Loucy (cell line): ENCODE measurements around the gene RIMBP2.

Source experiments
- H2AFZ ChIP-seq: fragments of 200-600 bp; sonication (generic); 2 replicates; pipeline ENCODE4 v1.6.0; 2016; ENCODE audit warnings: antibody characterized with exemption, mild to moderate bottlenecking, low read length, moderate library complexity
- H3F3A ChIP-seq: fragments of 200-600 bp; 2 replicates; pipeline ENCODE4 v1.6.0; 2016; ENCODE audit warnings: antibody characterized with exemption, low read depth, mild to moderate bottlenecking
- H3K27me3 ChIP-seq: fragments of 200-600 bp; sonication (generic); 2 replicates; pipeline ENCODE4 v1.6.1; 2014; ENCODE audit warnings: low read length, mild to moderate bottlenecking; ENCODE audit not compliant: insufficient read depth, poor library complexity, severe bottlenecking
- H3K36me3 ChIP-seq: fragments of 200-600 bp; sonication (generic); 2 replicates; pipeline ENCODE4 v1.6.1; 2016; ENCODE audit warnings: low read length; ENCODE audit not compliant: insufficient read depth
- H3K4me1 ChIP-seq: fragments of 200-600 bp; sonication (generic); 2 replicates; pipeline ENCODE4 v1.5.1; 2014; ENCODE audit warnings: low read length, mild to moderate bottlenecking; ENCODE audit not compliant: insufficient read depth, poor library complexity, severe bottlenecking
- H3K4me2 ChIP-seq: fragments of 200-600 bp; sonication (generic); 2 replicates; pipeline ENCODE4 v1.6.0; 2014; ENCODE audit warnings: antibody characterized with exemption, low read length, low read depth, mild to moderate bottlenecking; ENCODE audit not compliant: poor library complexity, severe bottlenecking
- H3K4me3 ChIP-seq: fragments of 200-600 bp; sonication (generic); 2 replicates; pipeline ENCODE4 v1.5.1; 2014; ENCODE audit warnings: low read length, mild to moderate bottlenecking, mixed read lengths; ENCODE audit not compliant: poor library complexity, severe bottlenecking
- H3K79me2 ChIP-seq: fragments of 200-600 bp; sonication (generic); 2 replicates; pipeline ENCODE4 v1.6.1; 2014; ENCODE audit warnings: low read length; ENCODE audit not compliant: insufficient read depth
- H3K9ac ChIP-seq: fragments of 200-600 bp; sonication (generic); 2 replicates; pipeline ENCODE4 v1.6.0; 2014; ENCODE audit warnings: mild to moderate bottlenecking, low read depth, low read length, moderate library complexity; ENCODE audit not compliant: poor library complexity, severe bottlenecking
- H3K9me2 ChIP-seq: fragments of 200-600 bp; sonication (generic); replicated peaks from 2 replicates; pipeline ENCODE4 v1.6.1; 2016; ENCODE audit warnings: low read depth, low read length, mixed read lengths
- H3K9me3 ChIP-seq: fragments of 200-600 bp; sonication (generic); 2 replicates; pipeline ENCODE4 v1.6.1; 2014; ENCODE audit warnings: mild to moderate bottlenecking, antibody characterized with exemption, low read length, low read depth; ENCODE audit not compliant: insufficient read depth
- H4K20me1 ChIP-seq: fragments of 200-600 bp; sonication (generic); 2 replicates; pipeline ENCODE4 v1.6.0; 2014; ENCODE audit warnings: antibody characterized with exemption, low read length, mild to moderate bottlenecking; ENCODE audit not compliant: insufficient read depth, poor library complexity, severe bottlenecking
- CTCF ChIP-seq: fragments of 200-600 bp; sonication (generic); conservative IDR thresholded peaks from 2 replicates; pipeline ENCODE4 v1.5.1; 2014; ENCODE audit warnings: mild to moderate bottlenecking, antibody characterized with exemption, low read length
- EZH2phosphoT487 ChIP-seq: fragments of 200-600 bp; IDR thresholded peaks from 2 replicates; pipeline ENCODE4 v1.6.1; 2018; ENCODE audit warnings: antibody characterized with exemption, mild to moderate bottlenecking, moderate library complexity, borderline replicate concordance

RIMBP2 gene

GRCh38 chr12:130603396-130603965 is 112.6 kb downstream of the RIMBP2 start:
- Histone ChIP-seq H3F3A (no peaks in the 10 kb centered on the region), H3K79me2 (no peaks in the 10 kb centered on the region), H4K20me1 (no peaks in the 10 kb centered on the region), H3K27me3 (no peaks in the 10 kb centered on the region), H2AFZ (no peak overlapping the region), H3K36me3 (no peaks in the 10 kb centered on the region), H3K4me3 (no peak overlapping the region), H3K9ac (no peak overlapping the region), H3K4me2 (no peak overlapping the region), H3K4me1 (no peaks in the 10 kb centered on the region), H3K9me3 (0 out of 2 replicates have a peak, but pooled peaks cover 6% of the 10 kb centered on the region), H3K9me2 (no peaks in the 10 kb centered on the region)
- TF ChIP-seq CTCF (no peak), EZH2phosphoT487 (no peak)

- Histone ChIP-seq H3K4me1 (no peaks in the 10 kb centered on the region), H3K36me3 (no peaks in the 10 kb centered on the region), H3K4me2 (no peak overlapping the region), H3K4me3 (no peak overlapping the region), H4K20me1 (no peaks in the 10 kb centered on the region), H3K9me3 (peaks cover 12% of the 10 kb centered on the region; the same call in 1 of the 2 replicates), H3K9me2 (no peaks in the 10 kb centered on the region), H2AFZ (no peak overlapping the region), H3K79me2 (no peaks in the 10 kb centered on the region), H3F3A (no peaks in the 10 kb centered on the region), H3K9ac (no peak overlapping the region), H3K27me3 (no peaks in the 10 kb centered on the region)
- TF ChIP-seq EZH2phosphoT487 (no peak), CTCF (no peak)
Measured at GRCh38 chr12:130602251-130602650, 113.8 kb downstream of the RIMBP2 start.

- no peaks in the 10 kb centered on the region for H3K36me3 ChIP-seq
- H3K4me2 ChIP-seq = no peak overlapping the region
- H3K9ac ChIP-seq = no peak overlapping the region
- no peaks in the 10 kb centered on the region for H3K4me1 ChIP-seq
- H4K20me1 ChIP-seq = no peaks in the 10 kb centered on the region
- TF ChIP-seq CTCF = no peak
- TF ChIP-seq EZH2phosphoT487 = no peak
- H3K27me3 ChIP-seq = no peaks in the 10 kb centered on the region
- H3K9me3 ChIP-seq = peaks cover 12% of the 10 kb centered on the region; the same call in 1 of the 2 replicates
- H3F3A ChIP-seq = no peaks in the 10 kb centered on the region
- H2AFZ ChIP-seq = no peak overlapping the region
- no peak overlapping the region for H3K4me3 ChIP-seq
- H3K79me2 ChIP-seq = no peaks in the 10 kb centered on the region
- H3K9me2 ChIP-seq = no peaks in the 10 kb centered on the region
Measured at GRCh38 chr12:130601327-130601726, 114.8 kb downstream of the RIMBP2 start.
